ENCODE measurements around the gene SIPA1L3. TPM values are rescaled to one million over a fixed set of nuclear protein-coding genes. Genes with fewer than 3 reads are reported as not detected.

The SIPA1L3 gene
- total RNA-seq, 2 donors from 2014 or later = 42.8 to 48.2 TPM

DNA sequence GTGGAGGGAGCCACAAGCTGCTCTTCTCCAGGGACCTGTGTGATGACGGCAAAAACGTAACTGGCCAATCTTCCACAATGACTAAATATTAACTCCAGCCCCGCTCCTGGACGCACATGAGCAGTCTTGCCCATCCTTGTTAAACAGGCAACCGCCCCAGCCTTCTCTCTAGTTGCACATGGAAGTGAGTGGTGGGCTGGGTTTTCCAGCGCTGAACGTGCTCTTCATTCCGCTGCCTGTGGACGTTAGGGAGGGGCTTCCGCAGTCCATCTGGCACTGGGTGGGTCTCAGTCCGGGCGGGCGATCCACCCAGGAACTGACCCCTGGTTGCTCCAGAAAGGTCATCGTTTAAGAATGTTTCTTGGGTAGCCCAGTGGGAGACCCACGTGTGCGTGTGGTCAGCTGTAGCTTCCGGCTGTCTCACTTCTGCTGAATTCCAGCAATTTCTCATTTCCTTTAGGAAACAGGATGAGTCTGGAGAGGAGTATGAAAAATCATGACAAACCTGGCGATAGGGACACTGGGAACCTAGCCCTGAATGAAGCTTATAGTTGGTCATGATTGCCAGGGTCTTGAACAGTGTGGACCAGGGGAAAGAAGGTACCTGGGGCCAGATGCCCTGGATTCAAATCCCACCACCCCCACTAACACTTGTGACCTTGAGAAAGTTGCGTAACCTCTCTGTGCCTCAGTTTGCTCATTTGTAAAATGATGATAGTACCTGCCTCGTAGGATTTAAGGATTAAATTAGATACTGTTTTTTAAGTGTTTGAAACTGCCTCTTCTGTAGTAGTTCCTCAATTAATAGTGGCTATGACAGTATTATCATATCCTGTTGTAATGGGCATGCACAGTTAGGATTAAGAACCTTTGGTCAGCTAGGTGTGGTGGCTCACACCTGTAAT lies 92.6 kb downstream of the SIPA1L3 start:
- TF ChIP-seq, protein P1, sequence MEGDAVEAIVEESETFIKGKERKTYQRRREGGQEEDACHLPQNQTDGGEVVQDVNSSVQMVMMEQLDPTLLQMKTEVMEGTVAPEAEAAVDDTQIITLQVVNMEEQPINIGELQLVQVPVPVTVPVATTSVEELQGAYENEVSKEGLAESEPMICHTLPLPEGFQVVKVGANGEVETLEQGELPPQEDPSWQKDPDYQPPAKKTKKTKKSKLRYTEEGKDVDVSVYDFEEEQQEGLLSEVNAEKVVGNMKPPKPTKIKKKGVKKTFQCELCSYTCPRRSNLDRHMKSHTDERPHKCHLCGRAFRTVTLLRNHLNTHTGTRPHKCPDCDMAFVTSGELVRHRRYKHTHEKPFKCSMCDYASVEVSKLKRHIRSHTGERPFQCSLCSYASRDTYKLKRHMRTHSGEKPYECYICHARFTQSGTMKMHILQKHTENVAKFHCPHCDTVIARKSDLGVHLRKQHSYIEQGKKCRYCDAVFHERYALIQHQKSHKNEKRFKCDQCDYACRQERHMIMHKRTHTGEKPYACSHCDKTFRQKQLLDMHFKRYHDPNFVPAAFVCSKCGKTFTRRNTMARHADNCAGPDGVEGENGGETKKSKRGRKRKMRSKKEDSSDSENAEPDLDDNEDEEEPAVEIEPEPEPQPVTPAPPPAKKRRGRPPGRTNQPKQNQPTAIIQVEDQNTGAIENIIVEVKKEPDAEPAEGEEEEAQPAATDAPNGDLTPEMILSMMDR (conservative IDR thresholded peaks at IDR 0.05) = no peak
- Histone ChIP-seq H3K9me3 (ENCODE audit: control insufficient read depth, low read length) (no peaks in the 10 kb centered on the region), H3K27ac (ENCODE audit: low read depth, low read length) (no peak overlapping the region), H3K9ac (ENCODE audit: extremely low read depth, low read length, poor library complexity, severe bottlenecking) (no peak overlapping the region), H3K4me3 (ENCODE audit: low read length) (no peak overlapping the region), H3K4me1 (ENCODE audit: control insufficient read depth, insufficient read depth, low read length) (peaks cover 1% of the 10 kb centered on the region), H3K27me3 (ENCODE audit: control insufficient read depth, insufficient read depth, low read length, poor library complexity, severe bottlenecking) (no peaks in the 10 kb centered on the region), H3K36me3 (ENCODE audit: control insufficient read depth, insufficient read depth, low read length) (no peaks in the 10 kb centered on the region)
- H3K27me3 Mint-ChIP-seq (ENCODE audit: insufficient read depth) = no peaks in the 10 kb centered on the region
- no peak overlapping the region for H3K27ac Mint-ChIP-seq
- no peak overlapping the region for H3K4me3 Mint-ChIP-seq
- DNase-seq = no peak
- WGBS, 2 experiments (ENCODE audit: insufficient coverage in 1 of 2, insufficient read length in 1 of 2) = 91 to 92% methylated on average over 10 to 20 of the region's 20 CpGs
- no peaks in the 10 kb centered on the region for H3K4me1 Mint-ChIP-seq
- peaks cover 3% of the 10 kb centered on the region for H3K36me3 Mint-ChIP-seq (ENCODE audit: low read depth)
- no peaks in the 10 kb centered on the region for H3K9me3 Mint-ChIP-seq

DNA sequence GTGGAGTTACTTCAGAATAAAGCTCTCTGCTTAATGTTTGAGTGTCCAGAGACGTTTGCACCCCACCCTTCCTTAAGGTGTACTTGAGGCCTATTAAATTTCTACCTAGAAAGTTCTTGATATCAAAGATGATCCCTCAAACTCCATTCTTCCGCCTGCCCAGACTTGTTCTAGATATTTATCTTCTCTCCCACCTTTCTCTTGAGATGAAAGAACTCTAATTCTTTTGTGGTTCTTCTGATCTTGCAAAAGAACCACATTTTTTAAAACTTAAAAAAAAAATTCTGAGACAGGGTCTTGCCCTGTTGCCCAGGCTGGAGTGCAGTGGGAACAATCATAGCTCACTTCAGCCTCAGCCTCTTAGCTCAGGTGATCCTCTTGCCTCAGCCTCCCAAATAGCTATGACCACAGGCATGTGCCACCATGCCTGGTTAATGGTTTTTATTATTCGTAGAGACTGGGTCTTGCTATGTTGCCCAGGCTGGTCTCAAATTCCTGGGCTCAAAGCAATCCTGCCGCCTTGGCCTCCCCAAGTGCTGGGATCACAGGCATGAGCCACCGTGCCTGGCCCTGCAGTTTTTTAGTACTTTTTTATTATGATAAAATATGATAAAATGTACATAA lies 94.3 kb downstream of the SIPA1L3 start:
- Histone ChIP-seq H3K27me3 (ENCODE audit: control insufficient read depth, insufficient read depth, low read length, poor library complexity, severe bottlenecking) (no peaks in the 10 kb centered on the region), H3K4me3 (ENCODE audit: low read length) (no peak overlapping the region), H3K9me3 (ENCODE audit: control insufficient read depth, low read length) (no peaks in the 10 kb centered on the region), H3K27ac (ENCODE audit: low read depth, low read length) (no peak overlapping the region), H3K9ac (ENCODE audit: extremely low read depth, low read length, poor library complexity, severe bottlenecking) (no peak overlapping the region), H3K36me3 (ENCODE audit: control insufficient read depth, insufficient read depth, low read length) (no peaks in the 10 kb centered on the region), H3K4me1 (ENCODE audit: control insufficient read depth, insufficient read depth, low read length) (peaks cover 2% of the 10 kb centered on the region)
- H3K4me1 Mint-ChIP-seq = peaks cover 3% of the 10 kb centered on the region
- H3K27me3 Mint-ChIP-seq (ENCODE audit: insufficient read depth) = no peaks in the 10 kb centered on the region
- 94 to 98% methylated on average over 4 of the region's 5 CpGs for WGBS, 2 experiments (ENCODE audit: insufficient coverage in 1 of 2, insufficient read length in 1 of 2)
- no peaks in the 10 kb centered on the region for H3K9me3 Mint-ChIP-seq
- TF ChIP-seq, protein P1 (conservative IDR thresholded peaks at IDR 0.05) = no peak
- H3K4me3 Mint-ChIP-seq = no peak overlapping the region
- H3K36me3 Mint-ChIP-seq (ENCODE audit: low read depth) = no peaks in the 10 kb centered on the region
- no peak overlapping the region for H3K27ac Mint-ChIP-seq
- DNase-seq = no peak

DNA sequence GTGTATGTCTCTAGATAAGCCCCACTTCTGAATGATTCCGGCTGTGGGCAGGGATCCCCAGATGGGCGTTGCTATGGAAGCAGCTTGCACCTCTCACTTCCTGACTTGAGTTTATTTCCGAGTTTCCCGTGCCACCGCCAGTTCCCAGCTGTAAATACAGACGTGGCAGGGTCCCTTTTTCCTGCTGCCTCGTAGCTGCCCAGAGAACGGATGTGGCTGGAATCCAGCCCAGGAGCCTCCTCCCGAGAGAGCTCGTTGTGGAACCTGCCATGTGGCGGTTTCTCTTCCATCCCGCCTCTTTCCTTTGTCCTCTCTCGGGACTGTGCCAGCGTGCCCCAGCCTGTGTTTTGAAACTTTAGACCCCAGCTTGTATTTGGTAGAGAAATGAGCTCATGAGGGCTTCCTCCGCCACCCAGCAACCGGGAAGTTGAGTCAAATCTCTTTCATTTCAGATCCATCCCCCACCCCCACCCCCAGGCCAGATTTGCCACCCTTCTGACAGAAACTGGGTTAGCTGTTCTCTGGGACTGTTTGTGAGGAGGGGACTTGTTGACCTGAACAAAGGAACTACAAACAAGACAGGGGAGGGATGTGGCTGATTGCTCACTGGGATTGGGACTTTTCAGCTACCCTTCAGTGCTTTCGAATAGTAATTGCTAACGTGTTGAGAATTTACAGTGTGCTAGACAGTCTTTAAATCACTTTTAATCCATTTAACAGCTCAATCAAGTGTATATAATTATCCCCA lies 96.6 kb downstream of the SIPA1L3 start:
- no peaks in the 10 kb centered on the region for H3K9me3 ChIP-seq (ENCODE audit: control insufficient read depth, low read length)
- H3K27ac ChIP-seq (ENCODE audit: low read depth, low read length) = peak overlapping the region; percentile 98
- H3K4me1 ChIP-seq (ENCODE audit: control insufficient read depth, insufficient read depth, low read length) = peaks cover 2% of the 10 kb centered on the region
- TF ChIP-seq, protein P1 (conservative IDR thresholded peaks at IDR 0.05) = no peak
- peak; percentile 81 for DNase-seq
- peaks cover 3% of the 10 kb centered on the region for H3K4me1 Mint-ChIP-seq
- H3K4me3 Mint-ChIP-seq = no peak overlapping the region
- H3K27ac Mint-ChIP-seq = no peak overlapping the region
- no peaks in the 10 kb centered on the region for H3K27me3 Mint-ChIP-seq (ENCODE audit: insufficient read depth)
- H3K9ac ChIP-seq (ENCODE audit: extremely low read depth, low read length, poor library complexity, severe bottlenecking) = peak overlapping the region; percentile 58
- H3K36me3 Mint-ChIP-seq (ENCODE audit: low read depth) = no peaks in the 10 kb centered on the region
- H3K27me3 ChIP-seq (ENCODE audit: control insufficient read depth, insufficient read depth, low read length, poor library complexity, severe bottlenecking) = no peaks in the 10 kb centered on the region
- no peaks in the 10 kb centered on the region for H3K36me3 ChIP-seq (ENCODE audit: control insufficient read depth, insufficient read depth, low read length)
- peak overlapping the region; percentile 69 for H3K4me3 ChIP-seq (ENCODE audit: low read length)
- H3K9me3 Mint-ChIP-seq = no peaks in the 10 kb centered on the region
- WGBS, 2 experiments (ENCODE audit: insufficient coverage in 1 of 2, insufficient read length in 1 of 2) = 35 to 42% methylated on average over 10 to 18 of the region's 18 CpGs
